GM19397 (cell line): Measurements from ENCODE around the gene TTC21A.

ENCODE experiments used
- ATAC-seq: cut with Tn5 transposase; IDR thresholded peaks from one replicate; pipeline ENCODE4 v1.9.1; 2021; ENCODE audit warnings: mild to moderate bottlenecking, moderate library complexity; ENCODE audit not compliant: unreplicated experiment

Gene TTC21A

DNA sequence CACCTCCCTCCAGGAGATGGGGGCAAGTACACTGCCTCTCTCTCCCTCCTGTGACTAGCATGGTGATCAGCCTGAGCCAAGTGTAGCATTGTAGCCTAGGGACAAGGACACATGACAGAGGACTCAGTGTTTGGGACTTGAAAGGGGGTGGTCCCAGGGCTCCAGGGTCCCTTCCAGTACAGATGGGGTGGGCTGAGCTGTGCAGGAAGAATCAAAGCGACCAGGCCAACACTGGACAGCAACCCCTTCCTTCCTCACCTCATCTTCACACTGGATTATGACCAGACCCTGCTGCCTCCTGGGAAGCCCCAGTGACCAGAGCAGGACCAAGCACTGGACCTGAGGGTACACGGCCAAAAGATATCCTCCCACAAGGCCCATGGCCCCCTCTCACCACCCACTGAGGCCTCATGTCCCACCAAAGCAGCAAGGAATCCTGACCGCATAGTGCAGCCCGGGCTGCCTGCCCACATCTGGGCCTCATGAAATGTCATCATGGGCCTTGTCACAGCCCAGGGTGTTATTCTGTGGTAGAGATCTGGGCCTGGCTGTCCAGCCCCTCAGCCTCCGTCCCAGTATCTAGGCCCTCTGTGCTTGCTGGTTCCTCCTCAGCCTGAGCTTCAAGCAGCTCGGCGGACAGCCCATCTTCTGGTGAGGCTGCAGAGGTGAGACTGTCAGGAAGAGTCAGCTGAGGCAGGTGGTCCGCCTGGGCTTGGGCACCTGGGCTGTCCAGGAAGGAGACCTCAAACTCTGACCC, 9.6 kb upstream of the TTC21A start:
- ATAC-seq = no peak

DNA sequence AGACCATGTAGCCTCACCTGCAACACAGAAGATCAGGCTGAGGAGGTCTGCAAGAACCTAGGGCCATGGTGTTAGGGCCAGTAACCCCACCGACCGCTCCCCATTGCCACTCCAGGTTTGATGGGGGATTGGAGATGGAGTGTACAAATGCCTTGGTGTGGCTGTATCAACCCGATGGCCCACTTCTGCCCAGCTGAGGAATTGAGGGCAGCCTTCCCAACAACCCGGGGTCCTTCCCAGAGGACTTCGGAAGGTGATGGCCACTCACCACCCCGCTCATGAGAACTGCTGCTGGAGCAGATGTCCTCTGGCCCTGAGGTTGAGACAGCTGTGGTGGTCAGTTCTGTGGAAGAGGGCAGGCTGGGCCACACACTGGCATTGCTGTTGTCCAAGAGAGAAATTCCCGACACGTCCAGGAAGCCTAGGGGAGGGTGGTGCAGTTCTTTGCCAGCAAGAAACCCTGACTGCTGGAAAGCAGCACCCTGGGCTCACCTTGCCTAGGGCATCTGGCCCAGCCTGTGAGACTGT, 8.9 kb upstream of the TTC21A start:
- ATAC-seq = no peak

DNA sequence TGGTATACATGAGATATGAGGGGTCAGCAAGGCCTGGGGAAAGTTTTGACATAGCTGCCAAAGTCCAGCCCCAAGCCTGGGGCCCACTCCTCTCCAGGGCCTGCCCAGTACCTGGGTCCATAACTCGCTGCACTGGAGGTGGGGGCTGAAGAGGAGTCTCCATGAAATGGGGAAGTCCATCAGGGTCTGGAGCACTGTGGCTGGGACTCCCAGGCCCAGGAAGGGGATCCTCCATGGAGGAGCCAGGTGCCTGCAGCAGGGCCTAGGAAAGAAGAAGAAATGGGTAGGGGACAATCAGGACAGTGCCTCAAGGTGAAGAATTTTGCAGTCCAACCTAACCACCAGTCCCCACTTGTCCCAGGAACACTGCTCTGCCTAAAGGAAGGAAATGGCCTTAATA, 8.2 kb upstream of the TTC21A start:
- ATAC-seq = no peak

DNA sequence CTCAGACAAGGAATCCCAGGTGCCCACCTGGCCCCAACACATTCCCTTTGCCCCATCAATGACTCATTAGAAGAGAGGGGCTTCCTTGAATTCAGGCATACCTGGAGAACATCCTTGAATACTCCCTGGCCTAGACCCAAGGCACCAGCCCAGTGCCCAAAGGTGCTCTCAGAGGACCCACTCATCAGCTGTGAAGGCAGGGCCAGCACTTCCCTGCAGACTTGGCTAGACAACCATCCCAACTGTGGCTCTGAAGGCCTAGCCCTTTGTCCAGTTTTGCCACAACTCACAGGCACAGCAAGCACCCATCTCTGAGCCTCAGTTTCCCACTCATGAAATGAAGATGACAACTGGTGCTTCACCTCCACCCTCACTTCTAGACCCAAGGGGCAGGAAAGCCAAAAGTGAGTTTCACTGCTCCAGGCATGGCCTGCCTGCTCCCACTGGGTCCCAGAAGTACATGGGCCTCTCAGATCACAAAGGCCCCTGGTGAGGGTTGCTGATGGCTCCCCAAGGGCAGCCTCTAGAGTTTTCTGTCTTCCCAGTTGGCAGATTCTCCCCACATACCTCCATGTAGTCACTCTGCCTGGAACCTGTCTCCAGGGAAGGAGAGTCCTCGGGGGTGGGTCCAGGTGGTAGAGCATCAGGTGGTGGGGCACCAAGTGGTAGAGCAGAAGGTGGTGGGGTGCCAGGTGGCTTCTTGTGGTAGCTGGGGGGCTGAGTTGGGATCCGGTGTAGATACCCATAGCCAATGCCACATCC, 7.6 kb upstream of the TTC21A start:
- no peak for ATAC-seq

DNA sequence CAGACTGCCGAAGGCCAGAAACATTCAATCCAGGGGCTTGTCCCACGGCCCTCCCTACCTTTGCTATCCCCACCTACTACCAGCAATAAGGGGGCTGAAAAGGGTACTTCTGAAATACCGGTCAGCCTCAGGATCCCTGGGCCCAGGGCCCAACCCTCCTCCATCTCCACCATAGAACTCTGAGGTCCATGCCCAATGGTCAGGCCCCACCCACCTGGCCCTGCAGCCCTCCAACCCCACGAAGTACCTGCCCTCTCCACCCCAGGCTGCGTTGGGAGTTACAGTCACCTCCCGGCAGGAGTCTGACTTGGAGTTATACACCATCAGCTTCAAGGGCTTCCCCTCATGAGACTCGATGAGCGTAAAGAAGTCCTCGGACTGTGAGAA, 7.0 kb upstream of the TTC21A start:
- ATAC-seq = no peak

DNA sequence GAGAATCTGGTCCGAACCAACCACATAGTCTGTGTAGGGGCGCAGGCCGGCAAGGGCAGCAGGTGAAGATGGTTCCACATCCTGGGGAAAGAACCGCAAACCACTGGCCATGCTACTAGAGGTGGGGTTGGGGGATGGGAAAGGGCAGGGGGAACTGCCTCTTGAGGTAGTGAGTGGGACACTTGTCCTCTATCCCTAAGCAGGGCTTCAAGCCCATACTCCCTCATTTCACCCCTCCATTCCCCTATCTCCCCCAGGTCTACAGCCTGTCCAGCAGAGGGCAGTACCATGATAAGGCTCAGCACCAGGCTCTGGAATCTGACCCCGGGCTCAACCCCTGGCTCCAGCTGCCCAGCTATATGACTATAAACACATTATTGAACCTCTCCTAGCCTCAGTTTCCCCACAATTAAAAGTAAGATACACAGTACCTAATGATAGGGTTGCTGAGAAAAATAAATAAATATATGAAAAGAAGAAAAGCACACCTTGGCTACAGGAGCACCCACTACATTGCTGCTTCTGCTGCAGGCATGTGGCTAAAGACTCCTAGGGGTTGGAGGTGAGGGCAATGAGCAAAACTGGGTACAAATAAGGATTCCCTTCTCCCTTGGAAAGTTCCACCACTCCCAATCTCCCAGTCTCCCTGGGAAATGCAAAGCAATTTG, 6.3 kb upstream of the TTC21A start:
- peak; percentile 62 for ATAC-seq

DNA sequence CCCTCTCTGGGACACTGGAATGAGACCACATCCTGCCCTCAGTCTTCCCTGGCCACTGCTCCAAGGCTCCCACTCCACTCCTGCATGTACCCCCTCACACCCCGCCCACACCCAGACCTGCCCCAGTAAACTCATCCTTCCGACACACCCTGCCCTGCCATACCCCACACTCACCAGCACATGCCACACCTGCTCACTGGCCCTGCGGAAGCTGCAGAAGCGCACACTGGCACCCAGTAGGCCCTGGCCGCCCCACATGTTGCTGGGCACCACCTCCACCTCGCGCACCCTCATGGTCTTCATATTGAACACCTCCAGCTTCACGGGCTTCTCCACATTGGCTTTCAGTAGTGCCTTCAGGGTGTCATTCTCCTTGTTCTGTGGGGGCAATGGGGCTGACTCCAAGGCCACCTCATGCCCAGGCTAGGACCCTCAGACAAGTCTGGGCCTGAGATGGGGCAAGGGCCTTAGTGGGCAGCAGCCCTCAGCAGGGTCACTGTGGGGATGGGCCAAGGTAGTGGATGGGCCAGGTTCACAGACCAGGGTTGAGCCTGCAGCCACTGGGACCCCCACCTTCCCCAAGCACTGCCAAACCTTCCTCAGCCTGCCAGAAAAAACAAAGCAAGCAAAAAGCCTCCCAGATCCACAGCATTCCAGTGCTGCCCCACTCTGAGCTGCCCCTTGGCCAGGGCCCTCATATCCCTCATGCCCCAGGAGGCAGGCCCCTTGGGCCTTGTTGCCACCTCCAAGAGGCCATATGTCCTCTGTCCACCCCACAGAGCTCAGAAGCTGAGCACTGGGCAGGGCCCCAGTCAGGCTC, 4.8 kb upstream of the TTC21A start:
- no peak for ATAC-seq

DNA sequence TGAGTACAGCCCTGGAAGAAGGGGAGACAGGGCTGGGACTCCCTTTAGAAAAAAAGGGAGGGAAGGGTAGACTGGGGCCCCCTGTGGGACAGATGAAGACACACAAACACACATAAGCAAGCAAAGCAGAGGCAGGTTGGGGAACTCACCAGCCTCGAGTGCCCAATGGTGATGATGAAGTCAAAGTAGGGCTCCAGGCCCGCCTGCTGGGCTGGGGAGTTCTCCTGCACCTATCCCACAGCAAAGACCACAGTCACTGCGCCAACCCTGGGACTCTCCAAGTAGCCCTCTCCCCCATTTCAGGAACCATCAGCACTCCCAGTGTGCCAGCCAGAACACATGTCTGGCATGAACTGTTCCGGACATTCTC, 4.2 kb upstream of the TTC21A start:
- no peak for ATAC-seq

DNA sequence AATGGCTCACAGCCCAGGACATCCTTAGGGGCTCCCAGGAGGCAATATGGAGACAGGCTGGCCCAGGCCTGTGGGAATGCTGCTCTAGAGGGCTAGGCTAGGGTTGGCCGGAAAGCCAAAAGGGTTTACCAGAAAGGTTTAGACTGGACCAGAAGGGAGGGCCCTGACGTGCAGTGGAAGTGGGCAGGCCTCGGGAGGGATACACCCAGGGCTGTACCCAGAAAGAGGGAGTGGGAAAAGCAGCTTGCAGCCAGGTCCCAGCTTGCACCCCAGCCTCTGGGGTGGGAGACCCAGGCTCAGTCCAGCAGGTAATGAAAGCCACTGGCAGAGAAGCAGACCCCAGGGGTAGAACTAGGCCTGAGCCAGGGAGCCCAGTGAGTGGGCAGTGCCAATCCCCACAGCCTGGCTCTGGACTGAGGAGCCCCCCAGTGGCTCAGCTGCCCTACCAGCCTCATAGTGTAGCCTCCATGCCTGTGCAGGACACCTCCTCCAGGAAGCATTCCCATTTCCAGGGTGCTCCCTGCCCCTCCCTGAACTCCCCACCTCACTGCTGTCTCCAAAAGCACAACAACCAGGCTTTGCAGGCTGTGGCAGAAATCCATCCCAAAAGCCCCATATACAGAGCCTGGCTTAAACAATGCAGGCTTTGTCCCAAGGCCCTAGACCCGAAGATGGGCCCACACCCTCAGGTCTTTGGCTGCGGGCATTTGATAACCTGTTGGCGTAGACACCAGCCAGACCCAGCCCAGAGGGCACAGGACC, 3.5 kb upstream of the TTC21A start:
- no peak for ATAC-seq

DNA sequence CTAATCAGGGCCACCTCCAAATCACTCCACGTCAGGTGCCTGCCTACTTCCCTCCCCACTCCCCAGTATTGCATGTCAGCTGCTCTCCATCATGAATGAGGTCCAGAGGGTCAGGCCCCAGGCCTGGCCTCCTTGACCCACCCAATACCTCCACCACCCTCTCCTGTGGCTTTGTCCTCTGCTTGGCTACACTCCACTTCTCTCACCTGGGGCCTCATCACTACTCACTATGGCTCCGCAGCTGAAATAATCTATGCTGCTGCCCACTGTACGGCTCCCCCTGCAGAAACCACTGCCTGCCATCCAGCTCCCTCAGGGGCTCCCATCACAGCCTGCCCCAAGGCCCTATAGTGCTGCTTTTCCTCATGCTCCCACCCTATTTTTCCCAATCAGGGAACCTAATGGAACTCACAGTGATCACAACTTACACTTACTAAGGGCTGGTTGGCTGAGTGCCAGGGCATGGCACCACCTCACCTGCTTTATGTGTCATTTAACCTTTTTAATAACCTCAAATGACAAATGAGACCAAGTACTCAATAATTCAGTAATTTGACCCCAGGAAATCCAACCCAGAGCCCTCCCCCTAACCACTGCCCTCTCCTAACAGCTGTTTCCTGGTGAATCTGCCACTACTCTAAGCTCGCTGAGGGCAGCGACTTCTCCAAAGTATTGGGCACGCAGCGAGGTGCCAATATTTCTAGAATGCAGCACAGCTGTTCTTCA, 2.4 kb upstream of the TTC21A start:
- no peak for ATAC-seq

DNA sequence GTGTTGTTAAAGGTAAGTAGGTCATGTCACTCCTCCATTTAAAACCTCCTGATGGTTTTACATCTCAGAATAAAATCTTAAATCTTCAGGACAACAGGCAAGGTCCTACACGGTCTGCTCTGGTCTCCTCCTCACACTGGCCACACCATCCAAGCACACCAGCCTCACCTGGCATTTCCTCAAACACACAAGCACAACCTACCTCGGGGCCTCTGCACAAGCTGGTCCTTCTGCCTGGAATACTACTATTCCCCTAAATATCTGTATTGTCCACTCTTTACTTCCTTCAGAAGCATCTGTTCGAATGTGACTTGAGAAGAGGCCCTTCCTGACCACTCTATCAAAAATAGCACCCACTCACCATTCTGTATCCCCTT, 1.8 kb upstream of the TTC21A start:
- ATAC-seq = no peak

DNA sequence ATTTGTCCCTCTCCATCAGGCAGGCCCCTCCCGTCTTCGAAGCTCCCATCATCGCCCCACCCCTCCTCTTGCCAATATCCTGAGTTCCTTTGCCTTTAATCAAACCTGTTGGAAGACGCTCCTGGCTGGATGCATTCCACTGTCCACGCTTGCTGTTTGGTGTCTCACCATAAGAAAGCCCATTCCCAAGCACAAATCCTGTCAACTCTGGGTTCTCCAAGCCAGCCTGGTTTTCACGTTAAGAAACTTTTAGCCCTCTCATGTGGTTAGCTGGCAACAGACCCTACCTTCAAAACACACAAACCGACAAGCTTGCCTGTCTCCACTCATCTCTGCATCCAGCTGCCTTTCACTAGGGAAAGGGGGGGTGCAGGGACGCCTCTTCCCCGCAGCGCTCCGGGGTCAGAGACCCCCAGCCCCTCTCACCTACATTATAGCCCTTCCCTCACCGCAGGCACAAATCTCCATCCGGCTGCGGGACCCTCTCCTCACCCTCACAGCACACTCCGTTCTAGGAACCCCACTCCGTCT, 1.1 kb upstream of the TTC21A start:
- no peak for ATAC-seq

DNA sequence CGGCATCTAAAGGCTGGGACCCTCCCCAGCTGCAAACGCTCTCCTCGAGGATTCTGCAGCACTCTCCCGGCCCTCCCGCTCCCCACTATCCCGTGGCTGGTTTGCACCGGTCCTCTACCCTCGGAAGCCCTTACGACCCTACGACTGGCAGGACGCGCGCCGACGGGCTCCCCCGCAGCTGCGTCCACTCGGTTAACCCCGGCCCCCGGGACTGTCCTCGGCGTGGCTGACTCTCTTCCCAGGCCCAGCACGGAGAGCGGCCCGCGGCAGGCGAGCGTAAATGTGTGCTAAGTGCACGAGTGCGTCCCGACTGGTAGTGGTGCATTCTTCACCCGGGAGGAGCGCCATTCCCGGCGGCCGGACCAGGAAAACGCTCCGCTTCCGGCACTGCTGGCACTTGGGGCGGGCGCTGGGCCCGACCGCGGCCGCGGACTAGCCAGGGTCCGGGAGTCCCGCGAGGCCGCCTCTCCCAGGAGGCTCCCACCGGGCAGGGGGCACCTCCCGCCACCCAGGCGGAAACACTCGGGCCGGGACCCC, 561 bp upstream of the TTC21A start:
- ATAC-seq = no peak

DNA sequence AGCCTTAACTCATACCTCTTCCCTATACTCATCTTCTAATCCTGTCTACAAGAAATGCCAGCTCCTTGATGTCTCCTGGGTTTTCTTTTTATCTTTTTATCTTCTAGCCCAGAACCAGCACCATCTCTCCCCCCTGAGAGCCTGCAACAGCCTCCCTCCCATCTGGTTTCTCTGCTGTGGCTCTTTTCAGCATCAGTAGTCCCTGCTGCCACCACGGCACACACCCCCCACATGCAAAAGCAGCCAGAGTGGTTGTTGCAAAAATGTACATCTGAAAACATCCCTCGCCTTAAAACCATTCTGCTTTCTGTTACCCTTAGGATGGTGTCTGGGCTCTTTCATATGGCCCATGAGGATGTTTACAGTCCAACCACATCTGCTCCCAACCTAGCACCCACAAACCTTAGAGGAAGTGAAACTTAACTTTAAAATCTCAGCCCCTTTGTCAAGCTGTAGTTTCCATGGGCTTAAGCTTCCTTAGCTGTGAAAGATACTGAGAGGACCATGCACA, 775 bp downstream of the TTC21A start:
- ATAC-seq = peak; percentile 75

DNA sequence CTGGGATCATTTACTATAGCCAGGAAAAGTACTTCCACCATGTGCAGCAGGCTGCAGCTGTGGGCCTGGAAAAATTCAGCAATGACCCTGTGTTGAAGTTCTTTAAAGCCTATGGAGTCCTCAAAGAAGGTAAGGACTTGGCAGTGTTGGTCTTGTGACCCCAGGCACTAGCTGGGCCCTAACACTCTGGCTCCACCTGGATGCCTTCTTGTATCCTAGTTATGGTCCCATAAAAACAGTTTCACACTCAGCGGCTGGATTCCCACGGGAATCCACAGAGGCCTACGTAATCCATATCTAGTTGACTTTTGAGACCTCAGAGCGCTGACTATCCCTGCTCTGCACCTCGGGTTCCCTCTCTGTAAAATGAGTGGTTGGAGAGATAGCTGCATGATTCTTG, 1.6 kb downstream of the TTC21A start:
- ATAC-seq = no peak

DNA sequence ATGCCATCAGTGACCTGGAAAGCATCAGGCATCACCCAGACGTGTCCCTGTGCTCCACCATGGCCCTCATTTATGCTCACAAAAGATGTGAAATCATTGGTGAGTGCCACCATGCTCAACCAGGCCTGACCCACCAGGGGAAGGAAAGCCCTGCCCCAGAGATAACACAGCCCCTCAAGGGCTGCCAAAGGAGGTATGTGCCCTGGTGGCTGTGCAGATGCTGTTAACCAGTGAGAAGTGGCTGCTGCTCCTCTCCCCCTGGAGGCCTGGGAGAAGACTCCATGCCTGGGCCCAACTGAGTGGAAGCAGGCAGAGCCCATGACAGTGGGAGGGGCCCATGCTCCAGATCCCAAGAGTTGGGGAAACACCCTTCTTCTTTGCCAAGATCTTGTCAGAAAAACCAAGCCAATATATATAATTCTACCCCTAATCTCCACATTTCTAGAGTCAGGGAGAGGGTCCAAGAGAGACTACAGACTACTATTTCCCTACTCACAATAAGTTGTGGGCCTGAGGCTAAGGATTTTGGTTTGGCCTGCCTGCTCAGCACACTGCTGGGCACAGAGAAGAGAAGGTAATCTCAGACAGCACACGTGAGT, 2.7 kb downstream of the TTC21A start:
- ATAC-seq = no peak

DNA sequence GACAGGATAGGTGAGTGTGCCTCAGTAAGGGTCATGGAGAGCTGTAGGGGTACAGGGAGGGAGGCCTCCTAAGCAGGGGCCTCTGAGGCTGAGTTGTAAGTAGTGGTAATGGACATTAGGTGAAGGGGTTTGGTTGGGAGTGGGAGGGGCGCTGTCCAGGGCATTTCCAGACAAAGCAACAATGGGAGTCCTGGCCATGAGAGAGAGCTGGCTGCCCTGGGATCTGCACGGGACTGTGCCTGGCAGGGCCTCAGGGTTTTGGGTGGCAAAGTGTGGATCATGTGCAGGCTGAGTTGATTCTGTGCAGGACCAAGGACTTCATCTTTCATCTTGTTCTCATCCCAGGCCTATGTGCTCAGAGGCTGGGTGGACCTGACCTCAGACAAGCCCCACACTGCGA, 4.6 kb downstream of the TTC21A start:
- ATAC-seq = no peak

DNA sequence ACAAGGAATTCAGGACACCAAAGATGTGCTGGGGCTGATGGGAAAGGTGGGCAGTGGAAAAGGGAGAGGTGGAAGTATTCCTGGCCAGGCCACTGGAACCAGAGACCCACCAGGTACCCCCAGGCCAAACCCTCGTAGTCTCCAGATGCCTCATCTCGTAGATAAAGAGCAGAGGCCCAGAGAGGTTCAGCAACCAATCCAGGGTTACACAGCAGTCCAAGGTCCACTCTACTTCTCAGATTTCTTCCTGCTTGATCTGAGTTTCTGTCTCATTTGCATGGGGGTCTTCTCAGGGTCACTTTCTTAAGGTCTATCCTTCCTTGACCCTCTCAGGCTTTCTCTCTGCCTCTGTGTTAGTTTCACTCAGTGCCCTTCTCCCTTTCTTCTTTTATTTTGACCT, 5.1 kb downstream of the TTC21A start:
- ATAC-seq = no peak

DNA sequence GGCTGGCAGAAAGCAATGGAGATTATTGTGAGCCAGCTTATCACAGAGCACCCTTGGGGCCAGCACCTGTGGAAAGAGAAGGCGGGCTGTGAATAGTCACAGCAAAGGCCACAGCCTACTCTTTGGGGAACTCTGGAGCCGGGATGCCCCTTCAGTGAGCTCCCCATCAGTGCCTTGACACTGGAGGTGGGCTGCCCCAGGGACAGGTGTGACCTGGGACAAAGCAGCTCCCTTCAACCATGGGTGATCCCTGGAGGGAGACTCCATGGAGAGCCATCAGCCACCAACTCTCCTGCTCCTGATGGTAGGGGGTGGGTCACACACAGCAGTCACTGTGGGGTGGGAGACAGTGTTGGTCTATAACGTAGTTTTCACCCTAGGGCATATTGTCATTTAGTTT, 5.8 kb downstream of the TTC21A start:
- ATAC-seq = no peak
